ENCODE data around the gene SH3PXD2B. TPM values are rescaled to one million over a fixed set of nuclear protein-coding genes. Genes with fewer than 3 reads are reported as not detected.

The SH3PXD2B gene
- total and polyA plus RNA-seq, 8 donors = 4.2 to 24.9 (median 11.0) TPM

GRCh38 chr5:172466062-172466461, 11.7 kb upstream of the SH3PXD2B start:
- no peak for TF ChIP-seq CTCF (IDR thresholded peaks at IDR 0.05)
- ATAC-seq = peak in 1 of 4 donors; percentile 25

GRCh38 chr5:172463031-172463430, 8.7 kb upstream of the SH3PXD2B start:
- H3K36me3 ChIP-seq = no peaks in the 10 kb centered on the region
- no peaks in the 10 kb centered on the region for H3K4me1 ChIP-seq
- WGBS, 2 donors = 86 to 88% methylated on average over 9 of the region's 9 CpGs
- no peak overlapping the region for H3K4me3 ChIP-seq
- TF ChIP-seq CTCF (IDR thresholded peaks at IDR 0.05) = no peak
- no peak for ATAC-seq
- DNase-seq = no peak
- no peak overlapping the region for H3K27ac ChIP-seq
- FAIRE-seq = no peak
- no peaks in the 10 kb centered on the region for H3K9me3 ChIP-seq
- H3K27me3 ChIP-seq = no peaks in the 10 kb centered on the region
- intact Hi-C loops (cut with DNase I) = no loop called here

More at GRCh38 chr5:172466062-172466461, 11.7 kb upstream of the SH3PXD2B start:
- no peak for FAIRE-seq
- H3K36me3 ChIP-seq = no peaks in the 10 kb centered on the region
- H3K27me3 ChIP-seq = no peaks in the 10 kb centered on the region
- no peaks in the 10 kb centered on the region for H3K9me3 ChIP-seq
- no peak for DNase-seq
- H3K4me3 ChIP-seq = no peak overlapping the region
- no peak overlapping the region for H3K27ac ChIP-seq
- intact Hi-C loops (cut with DNase I) = no loop called here
- WGBS, 2 donors = 77 to 79% methylated on average over 7 of the region's 7 CpGs
- no peaks in the 10 kb centered on the region for H3K4me1 ChIP-seq

GRCh38 chr5:172459783-172460165, 5.4 kb upstream of the SH3PXD2B start:
- FAIRE-seq (no peak), DNase-seq (no peak), ATAC-seq (no peak)
- WGBS, 2 donors = 88 to 89% methylated on average over 5 of the region's 5 CpGs
- intact Hi-C loops (cut with DNase I) = no loop called here
- Histone ChIP-seq H3K4me1 (no peaks in the 10 kb centered on the region), H3K4me3 (no peak overlapping the region), H3K9me3 (no peaks in the 10 kb centered on the region), H3K36me3 (no peaks in the 10 kb centered on the region), H3K27me3 (no peaks in the 10 kb centered on the region), H3K27ac (no peak overlapping the region)
- no peak for TF ChIP-seq CTCF (IDR thresholded peaks at IDR 0.05)

- WGBS, 2 donors = 69 to 77% methylated on average over 9 of the region's 9 CpGs
- no peak overlapping the region for H3K4me3 ChIP-seq
- no peaks in the 10 kb centered on the region for H3K4me1 ChIP-seq
- no peak overlapping the region for H3K27ac ChIP-seq
- H3K9me3 ChIP-seq = no peaks in the 10 kb centered on the region
- DNase-seq (no peak), FAIRE-seq (no peak), ATAC-seq (no peak)
- no peaks in the 10 kb centered on the region for H3K27me3 ChIP-seq
- no peaks in the 10 kb centered on the region for H3K36me3 ChIP-seq
- intact Hi-C loops (cut with DNase I) = no loop called here
- TF ChIP-seq CTCF (IDR thresholded peaks at IDR 0.05) = no peak
These were observed 4.9 kb upstream of the SH3PXD2B start for GRCh38 chr5:172458976-172459782.

GRCh38 chr5:172456076-172456722, 1.9 kb upstream of the SH3PXD2B start:
- Histone ChIP-seq H3K9me3 (no peaks in the 10 kb centered on the region), H3K4me3 (no peak overlapping the region), H3K27ac (no peak overlapping the region), H3K4me1 (peaks cover 0 to 5% (median 3%) of the 10 kb centered on the region in 3 donors), H3K36me3 (no peaks in the 10 kb centered on the region), H3K27me3 (no peaks in the 10 kb centered on the region)
- FAIRE-seq = no peak
- intact Hi-C loops (cut with DNase I) = no loop called here
- ATAC-seq = no peak
- TF ChIP-seq CTCF (IDR thresholded peaks at IDR 0.05) = no peak
- peak in 1 of 6 donors; percentile 28 for DNase-seq
- 78 to 79% methylated on average over 10 of the region's 10 CpGs for WGBS, 2 donors
